HG02763 (cell line): ENCODE data around the gene PLPP3.
"Not testable (repeated sequence)": the region's sequence is repeated elsewhere in the genome, so short reads cannot be mapped to it uniquely, and the experiment has no call there.

Experiments
- ATAC-seq: cut with Tn5 transposase; IDR thresholded peaks from one replicate; pipeline ENCODE4 v1.9.1; 2021; ENCODE audit warnings: mild to moderate bottlenecking, moderate library complexity; ENCODE audit not compliant: unreplicated experiment

Gene PLPP3

DNA sequence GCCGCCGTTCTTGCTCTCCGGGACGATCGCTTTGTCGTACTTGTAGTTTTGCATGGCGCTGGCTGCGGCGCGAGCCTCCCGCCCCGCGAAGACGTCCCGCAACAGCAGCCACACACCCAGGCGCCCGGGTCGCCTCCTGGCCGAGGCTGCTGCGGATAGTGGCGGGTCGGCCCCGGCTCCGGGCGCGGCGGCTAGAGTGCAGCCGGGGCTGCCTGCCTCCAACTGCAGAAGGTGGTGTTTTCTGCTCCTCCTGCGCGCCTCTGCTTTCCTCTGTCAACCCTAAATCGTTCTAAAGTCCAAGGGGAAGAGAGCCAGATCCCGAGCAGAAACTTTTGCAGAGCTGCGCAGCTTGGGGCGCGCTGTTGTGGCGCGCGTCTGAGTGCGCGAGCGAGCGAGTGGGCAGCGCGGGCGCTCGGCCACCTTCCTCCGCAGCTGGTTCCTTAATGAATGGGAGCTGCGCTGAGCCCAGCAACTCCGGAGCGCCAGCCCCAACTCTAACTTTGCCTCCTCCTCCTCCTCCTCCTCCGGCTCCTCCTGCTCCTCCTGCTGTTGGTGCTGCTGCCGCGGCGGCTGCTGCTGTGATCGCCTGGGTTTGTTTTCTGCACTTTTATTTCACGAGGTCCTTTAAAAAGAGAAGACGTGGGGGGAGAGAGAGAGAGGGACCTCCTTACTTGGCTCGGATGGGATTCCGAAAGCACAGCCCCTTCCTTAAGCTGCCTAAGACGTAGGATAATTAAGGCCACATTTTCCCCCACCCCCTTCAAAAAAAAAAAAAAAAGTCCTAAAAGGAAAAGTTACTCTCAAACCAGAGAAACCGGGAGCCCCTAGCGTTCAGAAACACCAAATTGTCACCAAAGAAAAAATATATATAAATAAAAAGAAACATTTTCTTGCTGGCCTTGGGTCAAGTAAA is at the start of gene PLPP3:
Gene PLPP3 (minus strand): TSS at position 601 of the 913 bp plus-strand sequence. CDS start 547 bp downstream, at position 54.
- no peak for ATAC-seq

DNA sequence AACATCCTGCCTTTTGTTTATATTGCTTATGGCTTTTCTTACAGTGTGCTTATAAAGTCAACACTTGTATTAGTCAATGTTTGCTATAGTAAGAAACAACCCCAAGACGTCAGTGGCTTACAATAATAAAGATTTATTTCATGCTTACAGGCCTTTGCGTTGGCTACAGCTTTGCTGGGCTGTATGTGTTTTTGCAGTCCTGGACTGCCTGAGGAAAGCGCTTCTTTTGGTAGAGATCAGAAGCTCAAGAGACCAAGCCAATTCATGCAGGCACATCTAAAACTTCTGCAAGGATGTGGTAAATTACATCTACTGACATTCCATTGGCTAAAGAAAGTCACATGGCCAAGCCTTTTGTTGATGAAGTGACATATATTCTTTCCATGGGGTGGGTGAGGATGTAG is 48.3 kb upstream of the PLPP3 start:
- ATAC-seq = no peak

DNA sequence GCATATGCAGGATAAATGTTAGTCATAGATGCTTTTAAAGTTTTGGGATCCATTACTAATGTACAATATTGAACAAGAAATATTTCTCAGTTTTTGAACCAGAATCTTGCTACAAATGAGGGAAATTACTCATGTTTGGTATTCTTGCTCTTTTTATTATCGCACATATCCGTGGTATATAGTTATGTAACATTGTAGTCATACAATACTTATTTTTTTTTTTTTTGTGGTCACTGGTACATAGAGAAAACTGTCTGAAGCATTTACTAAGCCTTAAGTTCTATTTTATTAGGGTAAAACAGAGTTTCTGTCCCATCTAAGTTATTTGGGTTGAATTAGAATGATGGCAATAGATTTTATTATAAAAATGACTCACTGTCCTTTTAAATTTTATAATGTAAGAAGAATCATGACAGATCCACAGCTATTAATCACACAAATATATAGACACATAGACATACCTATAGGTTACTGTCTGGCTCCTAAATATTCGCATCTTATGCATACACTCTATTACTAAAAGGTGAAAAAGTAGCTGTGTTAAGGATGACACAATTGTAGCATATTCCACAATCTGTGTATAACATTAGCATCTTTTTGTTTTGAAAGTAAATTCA is 47.8 kb upstream of the PLPP3 start:
- no peak for ATAC-seq

DNA sequence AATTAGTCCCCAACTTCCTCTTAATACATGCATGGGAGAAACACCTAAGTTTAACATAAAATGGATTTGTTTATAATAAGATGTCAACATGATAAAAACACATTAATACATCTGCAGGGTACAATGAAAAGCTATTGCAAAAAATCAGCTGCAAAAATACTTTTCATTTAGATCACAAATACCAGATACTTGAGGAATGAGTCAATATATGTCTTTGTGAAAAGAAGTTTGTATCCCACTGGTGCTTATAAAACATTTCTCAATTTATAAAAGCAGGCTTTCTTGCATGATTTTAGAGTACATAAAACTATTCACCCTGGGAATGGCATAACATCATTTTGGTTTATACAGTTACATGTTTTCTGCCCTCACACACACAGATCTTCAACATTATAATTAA is 47.2 kb upstream of the PLPP3 start:
- ATAC-seq = no peak

DNA sequence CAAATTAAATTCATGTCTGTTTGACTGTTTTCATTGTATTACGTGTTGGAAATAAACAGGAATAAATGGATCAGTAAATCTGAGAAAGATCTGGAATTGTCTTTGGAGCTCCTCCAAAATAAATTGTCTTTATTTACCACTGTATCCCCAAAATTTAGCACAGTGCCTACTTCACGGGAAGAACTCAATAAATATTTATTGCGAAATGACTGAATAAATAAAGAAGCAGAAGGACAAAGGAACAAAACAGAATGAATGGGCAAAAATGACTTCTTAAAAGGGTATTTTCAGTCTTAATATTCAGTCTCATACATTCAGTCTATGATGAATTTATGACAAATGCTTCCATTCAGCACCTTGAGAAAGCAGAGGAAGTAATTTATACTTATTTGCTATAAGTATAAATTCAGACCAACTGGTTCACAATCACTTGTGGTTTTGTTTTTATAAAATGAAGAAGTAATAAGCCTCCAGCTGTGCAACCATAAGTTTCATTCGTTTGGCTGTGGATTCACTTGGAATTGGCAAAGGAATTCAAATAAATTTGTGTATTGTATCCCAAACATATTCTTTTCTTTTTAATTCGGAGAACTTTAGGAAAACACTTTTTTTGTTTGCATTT is 46.6 kb upstream of the PLPP3 start:
- no peak for ATAC-seq

DNA sequence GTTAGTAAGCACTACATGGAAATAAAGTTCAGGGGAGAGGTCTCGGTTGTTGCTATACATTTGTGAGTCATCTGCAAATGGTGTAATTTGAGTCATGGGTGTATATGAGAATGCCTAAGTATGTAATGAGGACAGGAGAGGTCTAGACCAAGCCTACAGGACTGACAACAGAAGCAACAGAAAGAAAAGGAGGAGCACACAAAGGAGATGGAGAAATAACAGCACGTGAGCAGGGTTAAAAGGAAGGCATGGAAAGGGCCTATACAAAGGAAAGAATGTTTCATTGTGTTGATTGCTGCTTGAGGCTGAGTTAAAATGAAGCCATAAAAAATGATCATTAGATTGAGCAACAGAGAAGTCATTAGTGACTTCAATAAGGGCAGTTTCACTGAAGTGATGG is 37.8 kb upstream of the PLPP3 start:
- no peak for ATAC-seq

DNA sequence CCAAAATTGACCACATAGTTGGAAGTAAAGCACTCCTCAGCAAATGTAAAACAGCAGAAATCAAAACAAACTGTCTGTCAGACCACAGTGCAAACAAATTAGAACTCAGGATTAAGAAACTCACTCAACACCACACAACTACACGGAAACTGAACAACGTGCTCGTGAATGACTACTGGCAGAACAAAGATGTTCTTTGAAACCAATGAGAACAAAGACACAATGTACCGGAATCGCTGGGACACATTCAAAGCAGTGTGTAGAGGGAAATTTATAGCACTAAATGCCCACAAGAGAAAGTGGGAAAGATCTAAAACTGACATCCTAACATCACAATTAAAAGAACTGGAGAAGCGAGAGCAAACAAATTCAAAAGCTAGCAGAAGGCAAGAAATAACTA is 31.4 kb upstream of the PLPP3 start:
- ATAC-seq = not testable (repeated sequence)

DNA sequence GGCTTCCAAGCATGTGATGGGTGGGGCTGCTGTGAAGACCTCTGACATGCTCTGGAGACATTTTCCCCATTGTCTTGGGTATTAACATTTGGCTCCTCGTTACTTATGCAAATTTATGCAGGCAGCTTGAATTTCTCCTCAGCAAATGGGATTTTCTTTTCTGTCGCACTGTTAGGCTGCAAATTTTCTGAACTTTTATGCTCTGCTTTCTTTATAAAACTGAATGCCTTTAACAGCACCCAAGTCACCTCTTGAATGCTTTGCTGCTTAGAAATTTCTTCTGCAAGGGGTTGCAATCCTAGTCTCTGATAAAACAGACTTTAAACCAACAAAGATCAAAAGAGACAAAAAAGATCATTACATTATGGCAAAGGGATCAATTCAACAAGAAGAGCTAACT is 30.7 kb upstream of the PLPP3 start:
- not testable (repeated sequence) for ATAC-seq

DNA sequence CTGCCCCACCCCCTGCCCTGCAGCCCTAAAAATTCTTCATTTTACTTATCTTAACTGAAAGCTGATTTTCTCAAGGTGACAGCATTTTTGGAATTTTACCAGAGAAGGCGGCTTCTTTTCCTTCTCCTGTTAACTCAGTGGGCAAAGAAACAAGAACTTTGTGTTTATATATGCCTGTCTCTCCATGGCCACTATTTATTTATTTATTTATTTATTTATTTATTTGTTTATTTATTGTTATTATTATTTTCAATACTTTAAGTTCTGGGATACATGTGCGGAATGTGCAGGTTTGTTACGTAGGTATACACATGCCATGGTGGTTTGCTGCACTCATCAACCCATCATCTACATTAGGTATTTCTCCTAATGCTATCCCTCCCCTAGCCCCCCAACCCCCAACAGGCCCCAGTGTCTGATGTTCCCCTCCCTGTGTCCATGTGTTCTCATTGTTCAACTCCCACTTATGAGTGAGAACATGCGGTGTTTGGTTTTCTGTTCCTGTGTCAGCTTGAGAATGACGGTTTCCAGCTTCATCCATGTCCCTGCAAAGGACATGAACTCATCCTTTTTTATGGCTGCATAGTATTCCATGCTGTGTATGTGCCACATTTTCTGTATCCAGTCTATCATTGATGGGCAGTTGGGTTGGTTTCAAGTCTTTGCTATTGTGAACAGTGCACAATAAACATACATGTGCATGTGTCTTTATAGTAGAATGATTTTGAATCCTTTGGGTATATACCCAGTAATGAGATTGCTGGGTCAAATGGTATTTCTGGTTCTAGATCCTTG is 16.2 kb upstream of the PLPP3 start:
- ATAC-seq = not testable (repeated sequence)

DNA sequence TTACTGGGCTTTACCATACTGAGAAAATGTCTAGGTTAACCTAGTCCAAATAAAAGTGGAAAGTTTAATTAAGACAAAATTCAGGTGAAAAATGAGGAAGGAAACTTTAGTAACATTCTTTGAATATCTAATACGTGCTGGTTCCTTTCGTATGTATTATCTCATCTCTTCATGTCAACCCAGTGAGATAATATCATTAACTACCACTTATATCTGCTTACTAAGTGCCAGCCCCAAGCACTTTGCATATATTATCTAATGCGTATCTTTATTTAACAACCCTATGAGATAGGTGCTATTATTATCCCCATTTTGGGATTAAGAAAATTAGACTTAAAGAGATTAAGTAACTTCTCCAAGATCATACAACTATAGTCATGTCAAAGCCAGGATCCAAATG is 12.5 kb upstream of the PLPP3 start:
- no peak for ATAC-seq

DNA sequence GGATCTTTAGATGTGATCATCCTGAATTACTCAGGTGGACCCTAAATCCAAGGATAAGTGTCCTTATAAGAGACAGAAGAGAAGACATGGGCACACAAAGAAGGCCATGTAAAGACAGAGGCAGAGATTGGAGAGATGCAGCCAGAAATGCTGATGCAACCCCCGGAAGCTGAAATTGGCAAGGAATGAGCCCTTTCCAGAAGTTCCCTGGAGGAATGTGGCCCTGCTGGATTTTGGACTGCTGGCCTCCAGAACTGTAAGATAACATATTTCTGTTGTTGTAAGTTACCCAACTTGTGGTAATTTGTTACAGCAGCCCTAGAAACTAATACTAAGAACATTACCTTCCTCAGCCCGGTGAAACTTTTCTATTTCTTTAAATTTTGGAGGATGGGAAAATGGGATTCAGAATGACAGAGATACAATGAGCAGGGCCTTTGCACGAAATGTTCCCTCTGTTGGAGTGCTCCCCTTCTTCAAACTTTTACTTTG is 11.2 kb upstream of the PLPP3 start:
- ATAC-seq = no peak

DNA sequence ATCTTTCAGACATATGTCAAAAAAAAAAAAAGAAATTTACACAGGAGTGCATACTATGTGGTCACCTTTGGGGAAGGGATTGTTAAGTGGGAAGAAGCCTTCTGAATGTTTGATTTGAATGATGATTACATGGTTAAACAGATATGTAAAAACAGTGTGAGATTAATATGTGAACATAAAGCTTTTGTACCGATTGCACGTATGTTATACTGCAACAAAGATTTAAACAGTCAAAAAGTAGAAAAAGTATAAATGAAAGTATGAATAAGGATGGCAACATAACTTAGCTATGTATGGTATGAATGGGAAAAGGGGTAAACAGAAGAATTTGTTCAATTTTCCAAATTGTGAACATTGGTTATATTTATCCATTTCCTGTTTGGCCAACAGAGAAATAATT is 10.0 kb upstream of the PLPP3 start:
- no peak for ATAC-seq

DNA sequence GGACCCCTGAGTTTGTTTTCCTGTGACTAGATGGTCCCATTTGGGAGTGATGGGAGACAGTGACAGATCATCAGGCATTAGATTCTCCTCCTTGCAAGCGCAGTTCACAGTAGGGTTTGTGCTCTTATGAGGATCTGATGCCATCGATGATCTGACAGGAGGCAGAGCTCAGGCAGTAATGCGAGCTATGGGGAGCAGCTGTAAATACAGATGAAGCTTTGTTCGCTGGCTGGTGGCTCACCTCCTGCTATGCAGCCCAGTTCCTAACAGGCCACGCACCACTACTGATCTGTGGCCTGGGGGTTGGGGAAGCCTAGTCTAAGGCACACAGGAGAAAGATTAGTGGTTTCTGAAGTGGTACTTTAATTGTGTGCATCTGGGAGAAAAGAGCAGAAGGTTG is 7.1 kb upstream of the PLPP3 start:
- no peak for ATAC-seq

DNA sequence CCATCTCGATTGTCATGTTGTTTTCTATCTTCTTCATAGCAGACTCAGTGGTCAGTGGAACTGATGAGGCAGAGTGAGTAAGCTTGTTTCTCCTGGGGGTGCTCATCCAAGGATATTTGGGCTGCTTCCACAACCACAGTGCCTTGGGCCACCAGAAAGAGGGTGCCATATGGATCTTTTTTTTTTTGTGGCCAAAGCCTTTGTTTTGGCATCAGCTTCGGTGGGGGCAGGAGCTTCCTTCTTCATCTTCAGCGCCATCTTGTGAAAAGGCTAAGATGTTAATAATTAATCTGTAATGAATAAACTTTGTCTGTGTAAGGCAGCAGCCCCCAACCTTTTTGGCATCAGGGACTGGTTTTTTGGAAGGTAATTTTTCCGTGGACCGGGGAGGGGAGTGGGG is 6.6 kb upstream of the PLPP3 start:
- no peak for ATAC-seq

DNA sequence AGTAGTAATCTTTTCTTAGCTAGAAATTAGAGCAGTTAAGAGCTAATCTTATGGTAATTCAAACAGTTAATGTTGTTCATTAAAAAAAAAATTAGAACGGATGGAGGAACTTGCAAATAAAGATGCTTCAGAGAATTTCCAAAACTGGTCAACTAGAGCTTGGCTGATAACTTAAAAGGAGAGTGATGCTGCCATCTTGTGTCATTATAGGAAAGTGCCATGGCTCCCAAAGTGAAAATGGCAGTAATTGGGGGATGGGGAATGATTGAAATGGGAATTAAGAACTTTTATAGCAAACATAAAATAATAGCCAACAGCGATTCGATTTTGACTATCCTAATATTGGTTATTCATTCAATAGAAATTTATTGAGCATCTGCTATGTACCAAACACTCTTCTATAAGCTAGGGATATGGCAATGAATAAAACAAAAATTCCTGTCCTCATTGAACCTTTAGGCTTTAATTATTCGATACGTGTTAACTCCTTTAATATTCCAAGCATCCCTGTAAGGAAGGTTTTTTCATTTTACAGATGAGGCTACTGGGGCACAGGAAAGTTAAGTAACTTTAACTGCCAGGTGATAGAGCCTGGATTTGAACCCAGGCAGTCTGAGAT is 5.7 kb upstream of the PLPP3 start:
- ATAC-seq = no peak

DNA sequence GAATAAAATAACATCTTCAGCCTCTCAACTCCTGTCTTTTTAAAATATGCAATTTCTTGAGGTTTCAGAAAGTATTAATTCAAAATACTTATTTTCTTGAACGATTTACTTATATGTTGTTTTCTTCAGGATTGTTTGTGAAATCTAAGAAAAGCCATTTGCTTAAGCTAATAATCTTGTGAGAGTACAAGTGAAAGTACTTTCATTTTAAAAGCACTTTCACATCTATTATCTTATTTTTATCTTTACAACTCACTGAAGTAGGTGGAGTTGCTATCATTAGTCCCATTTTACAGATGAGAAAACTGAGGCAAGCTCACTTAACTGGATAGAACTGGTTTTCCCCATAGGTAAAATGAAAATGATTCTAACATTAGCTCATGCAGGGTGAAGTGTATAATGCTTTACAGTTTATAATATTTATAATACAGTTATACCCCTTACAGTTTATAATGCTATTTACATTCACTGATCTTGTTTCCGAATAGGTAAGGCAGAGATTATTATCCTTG is 4.7 kb upstream of the PLPP3 start:
- ATAC-seq = no peak

DNA sequence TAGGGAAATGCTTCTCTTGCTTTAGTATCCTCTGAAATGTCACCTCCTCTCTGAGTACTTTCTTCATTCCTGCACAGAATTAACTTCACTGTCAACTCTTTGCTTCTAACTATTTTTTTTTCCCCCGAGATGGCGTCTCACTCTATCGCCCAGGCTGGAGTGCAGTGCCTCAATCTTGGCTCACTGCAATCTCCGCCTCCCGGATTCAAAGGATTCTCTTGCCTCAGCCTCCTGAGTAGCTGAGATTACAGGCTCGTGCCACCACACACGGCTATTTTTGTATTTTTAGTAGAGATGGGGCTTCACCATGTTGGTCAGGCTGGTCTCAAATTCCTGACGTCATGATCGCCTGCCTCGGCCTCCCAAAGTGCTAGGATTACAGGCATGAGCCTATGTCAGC is 1.4 kb upstream of the PLPP3 start:
- ATAC-seq = no peak

DNA sequence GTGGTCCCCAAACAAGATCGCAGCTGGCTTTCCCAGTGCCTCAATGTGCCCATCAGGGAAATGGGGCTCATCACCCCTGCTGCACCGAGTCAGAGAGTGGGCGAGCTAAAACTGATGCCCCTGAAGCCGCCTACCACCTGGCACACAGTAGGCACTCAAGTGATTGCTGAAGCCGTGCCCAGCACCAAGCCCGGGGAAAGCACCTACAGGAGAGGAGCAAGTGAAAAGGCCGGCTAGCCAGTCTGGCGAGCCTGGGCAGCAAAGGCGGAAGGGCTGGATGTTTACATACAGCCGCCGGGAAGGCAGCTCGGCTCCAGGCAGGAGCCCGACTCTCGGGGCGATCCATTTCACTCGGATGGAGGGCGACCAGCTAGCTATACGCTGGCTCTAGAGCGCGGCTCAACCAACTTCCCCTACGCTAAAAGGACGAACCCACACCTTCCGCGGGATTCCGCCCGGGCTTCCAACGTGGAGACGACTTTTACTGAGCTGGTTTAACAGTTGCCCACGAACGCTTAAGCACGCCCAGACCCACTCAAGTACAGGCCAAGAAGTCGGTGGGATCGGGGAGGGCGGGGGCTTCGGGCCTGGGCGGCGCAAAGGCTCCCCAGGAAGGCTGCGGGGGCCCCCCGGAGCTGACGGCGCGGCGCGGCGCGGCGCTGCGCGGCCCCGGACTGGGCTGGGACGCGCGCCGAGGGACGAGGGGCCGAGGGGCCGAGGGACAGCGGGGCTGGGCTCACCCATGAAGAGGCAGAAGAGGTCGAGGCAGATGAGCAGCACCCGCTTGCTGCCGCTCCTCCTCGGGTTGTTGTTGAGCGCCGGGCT is 1.0 kb downstream of the PLPP3 start:
- ATAC-seq = no peak

DNA sequence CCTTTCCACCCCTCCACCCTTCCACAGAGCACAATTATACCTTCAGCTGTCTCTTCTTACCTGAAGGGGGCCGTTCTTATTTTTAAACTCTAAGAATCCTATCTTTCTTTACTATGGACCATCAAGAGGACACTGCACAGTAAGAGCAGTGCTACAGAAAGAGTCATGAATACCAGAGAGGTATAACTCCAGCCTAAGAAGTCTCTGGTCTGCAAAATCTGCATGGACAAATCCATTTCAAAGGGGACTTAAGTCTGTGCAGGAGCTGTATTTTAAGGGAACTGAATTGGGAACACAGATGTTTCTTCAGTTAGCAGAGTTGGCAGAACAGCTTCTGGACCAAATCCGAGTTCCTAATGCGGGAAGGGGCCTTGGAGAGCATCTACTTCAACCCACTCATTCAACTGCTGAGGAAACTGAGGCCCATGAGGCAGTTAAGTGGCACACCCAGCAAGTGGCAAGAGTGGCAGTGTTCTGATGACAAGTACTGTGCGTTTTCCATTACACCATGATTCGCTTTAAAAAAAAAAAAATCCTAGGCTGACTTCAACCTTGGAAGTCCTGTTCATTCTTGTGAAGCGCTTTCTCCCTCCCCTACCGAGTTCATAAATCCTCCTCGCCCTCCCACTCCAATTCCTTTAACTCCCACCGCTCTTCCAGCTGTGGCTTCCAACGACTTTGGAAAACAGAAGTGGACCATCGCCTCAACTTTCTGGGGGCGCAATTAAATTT is 1.8 kb downstream of the PLPP3 start:
- ATAC-seq = no peak
